Stomach (tissue), 9 donors: Measurements from ENCODE around the gene CETN3. TPM values are rescaled to one million over a fixed set of nuclear protein-coding genes. Genes with fewer than 3 reads are reported as not detected.
A peak's percentile ranks its signal among the peaks of the same experiment; 100 is the strongest.

Source experiments
- DNase-seq, 2 donors: peaks; one replicate each; pipeline versions ENCODE4 v3.0.0 to v3.0.0-alpha.2; 2013 to 2019
- H3K27ac ChIP-seq, 5 donors: fragments of 200-600 bp in 4 of 5; sonication (generic) in 4 of 5; one replicate each; pipeline ENCODE4 v1.5.1; 2013 to 2019; ENCODE audit warnings: mild to moderate bottlenecking in 1 of 5, moderate library complexity in 1 of 5
- H3K27me3 ChIP-seq, 3 donors: fragments of 200-600 bp; sonication (generic); one replicate each; pipeline ENCODE4 v1.5.1; 2017 to 2019; ENCODE audit warnings: mixed run types in 1 of 3
- H3K36me3 ChIP-seq, 4 donors: fragments of 200-600 bp; sonication (generic); 1 replicate in 3 of 4; 2 replicates in 1 of 4; pipeline ENCODE4 v1.5.1; 2016 to 2019
- H3K4me1 ChIP-seq, 4 donors: fragments of 200-600 bp; sonication (generic); one replicate each; pipeline ENCODE4 v1.5.1; 2016 to 2019
- H3K4me3 ChIP-seq, 4 donors: fragments of 200-600 bp; sonication (generic) in 3 of 4; one replicate each; pipeline ENCODE4 v1.5.1; 2016 to 2019; ENCODE audit warnings: mild to moderate bottlenecking in 1 of 4
- H3K9me3 ChIP-seq, 4 donors: fragments of 200-600 bp; sonication (generic); one replicate each; pipeline ENCODE4 v1.5.1; 2016 to 2019
- CTCF ChIP-seq, 7 experiments: fragments of 450-650 bp in 4 of 7; fragments of 200-600 bp in 3 of 7; sonication (generic) in 3 of 7; IDR thresholded peaks; one replicate each; pipeline ENCODE4 v1.5.1; 2016 to 2019; ENCODE audit warnings: antibody characterized with exemption in 7 of 7, control low read depth in 2 of 7, mild to moderate bottlenecking in 1 of 7
- EP300 ChIP-seq: sonication (generic); formaldehyde crosslinking; IDR thresholded peaks from one replicate; pipeline ENCODE4 v1.6.1; 2017; ENCODE audit warnings: antibody characterized with exemption
- POLR2A ChIP-seq, 4 donors: fragments of 450-650 bp; IDR thresholded peaks; one replicate each; pipeline ENCODE4 v1.6.1; 2016; ENCODE audit warnings: antibody characterized with exemption in 4 of 4, control low read depth in 2 of 4, mild to moderate bottlenecking in 1 of 4, moderate library complexity in 1 of 4
- POLR2AphosphoS5 ChIP-seq, 3 donors: sonication (generic); formaldehyde crosslinking; IDR thresholded peaks; one replicate each; pipeline ENCODE4 v1.6.1; 2016; ENCODE audit warnings: antibody characterized with exemption in 3 of 3
- WGBS, 5 donors: extraction: QIAGEN DNeasy Blood & Tissue Kit in 3 of 5; methylation state at CpG; one replicate each; pipeline versions ENCODE4 v1.1.5 to v1.1.7; 2013 to 2018; 5-methylcytosine and 5-hydroxymethylcytosine counted together
- intact Hi-C: fragments of 100-400 bp; cut with DNase I; formaldehyde crosslinking; loops from one replicate; pipeline ENCODE4 v1.15.1; 2023; ENCODE audit warnings: low total_unique reads
- polyA plus RNA-seq, 3 donors: library from polyadenylated mRNA; stranded (reverse); fragments of 200-250 nt; gene quantifications; one replicate each; pipeline ENCODE4 v1.2.3, GENCODE V29; 2013
- total RNA-seq, 5 donors: library from RNA; depleted of rRNA; stranded (reverse); fragments of >200 nt; gene quantifications; one replicate each; pipeline versions ENCODE4 v1.1.0 to v1.2.3, GENCODE V29; 2014 to 2016
- donor health status: healthy with polysubstance abuse.
- donor health status: Bipolar disorder and iron deficiency.
- donor health status: healthy.

The CETN3 gene
- total and polyA plus RNA-seq, 8 donors: 1.8 to 22.2 (median 15.8) TPM; not detected in 1

- H3K36me3 ChIP-seq: no peaks in the 10 kb centered on the region
- H3K27me3 ChIP-seq: no peaks in the 10 kb centered on the region
- peak in 1 of 7 experiments; percentile 9 for TF ChIP-seq CTCF (IDR thresholded peaks at IDR 0.05)
- no peak for TF ChIP-seq POLR2A (IDR thresholded peaks at IDR 0.05)
- TF ChIP-seq EP300: no peak
- TF ChIP-seq POLR2AphosphoS5 (IDR thresholded peaks at IDR 0.05): no peak
- intact Hi-C loops: no loop called here
- WGBS, 5 donors: 17 to 31% (median 21%) methylated on average over 4 of the region's 4 CpGs
- no peak overlapping the region for H3K27ac ChIP-seq
- H3K4me1 ChIP-seq: no peaks in the 10 kb centered on the region
- peak; percentile 28 to 29 for DNase-seq
- no peak overlapping the region for H3K4me3 ChIP-seq
- H3K9me3 ChIP-seq: no peaks in the 10 kb centered on the region
Measured at GRCh38 chr5:90421136-90421535, 11.6 kb upstream of the CETN3 start.

GRCh38 chr5:90418214-90418613 lies 8.7 kb upstream of the CETN3 start:
- no peak for DNase-seq
- no peak for TF ChIP-seq POLR2AphosphoS5 (IDR thresholded peaks at IDR 0.05)
- Histone ChIP-seq H3K9me3 (no peaks in the 10 kb centered on the region), H3K4me1 (no peaks in the 10 kb centered on the region), H3K4me3 (no peak overlapping the region), H3K27ac (no peak overlapping the region), H3K36me3 (no peaks in the 10 kb centered on the region), H3K27me3 (no peaks in the 10 kb centered on the region)
- intact Hi-C loops: no loop called here
- WGBS, 5 donors: 80 to 89% (median 88%) methylated on average over 1 of the region's 1 CpG

GRCh38 chr5:90410178-90410762 lies 714 bp upstream of the CETN3 start:
- Histone ChIP-seq H3K27ac (peak overlapping the region; percentile 83 to 98 (median 96)), H3K36me3 (peaks cover 0 to 8% (median 0%) of the 10 kb centered on the region in 4 donors), H3K9me3 (no peaks in the 10 kb centered on the region), H3K4me3 (peak overlapping the region; percentile 76 to 86 (median 80)), H3K27me3 (no peaks in the 10 kb centered on the region), H3K4me1 (peaks cover 6 to 32% (median 12%) of the 10 kb centered on the region in 4 donors)
- TF ChIP-seq POLR2AphosphoS5 (IDR thresholded peaks at IDR 0.05) (no peak), POLR2A (IDR thresholded peaks at IDR 0.05) (no peak), CTCF (IDR thresholded peaks at IDR 0.05) (no peak), EP300 (no peak)
- WGBS, 5 donors: 0 to 4% (median 1%) methylated on average over 10 of the region's 10 CpGs
- intact Hi-C loops: no loop called here
- no peak for DNase-seq

GRCh38 chr5:90408571-90409317 lies 812 bp downstream of the CETN3 start:
- Histone ChIP-seq H3K4me1 (peaks cover 6 to 32% (median 12%) of the 10 kb centered on the region in 4 donors), H3K9me3 (no peaks in the 10 kb centered on the region), H3K27ac (peak overlapping the region; percentile 91 to 98 (median 96)), H3K4me3 (peak overlapping the region; percentile 76 to 86 (median 80)), H3K36me3 (peaks cover 0 to 16% (median 2%) of the 10 kb centered on the region in 4 donors), H3K27me3 (no peaks in the 10 kb centered on the region)
- TF ChIP-seq POLR2A (IDR thresholded peaks at IDR 0.05): no peak
- no peak for TF ChIP-seq POLR2AphosphoS5 (IDR thresholded peaks at IDR 0.05)
- TF ChIP-seq EP300: no peak
- no peak for TF ChIP-seq CTCF (IDR thresholded peaks at IDR 0.05)
- 8 to 14% (median 13%) methylated on average over 14 of the region's 14 CpGs for WGBS, 5 donors
- intact Hi-C loops: no loop called here
- DNase-seq: peak in 1 of 2 donors; percentile 41

GRCh38 chr5:90406466-90406865 lies 3.1 kb downstream of the CETN3 start:
- no peaks in the 10 kb centered on the region for H3K27me3 ChIP-seq
- peaks cover 6 to 32% (median 12%) of the 10 kb centered on the region in 4 donors for H3K4me1 ChIP-seq
- H3K9me3 ChIP-seq: no peaks in the 10 kb centered on the region
- no peak overlapping the region for H3K4me3 ChIP-seq
- H3K36me3 ChIP-seq: peaks cover 0 to 16% (median 8%) of the 10 kb centered on the region in 4 donors
- no peak overlapping the region for H3K27ac ChIP-seq
- no peak for TF ChIP-seq POLR2AphosphoS5 (IDR thresholded peaks at IDR 0.05)
- no peak for TF ChIP-seq CTCF (IDR thresholded peaks at IDR 0.05)
- no peak for TF ChIP-seq EP300
- TF ChIP-seq POLR2A (IDR thresholded peaks at IDR 0.05): no peak
- DNase-seq: no peak
- intact Hi-C loops: no loop called here
